Psoas muscle (tissue), 8 donors: ENCODE data around the gene EIF5. TPM values are rescaled to one million over a fixed set of nuclear protein-coding genes. Genes with fewer than 3 reads are reported as not detected.

Source experiments
- ATAC-seq, 4 donors: fragments of 200-7000 bp; cut with Tn5 transposase; one replicate each; pipeline ENCODE4 v1.9.1; 2020; ENCODE audit warnings: moderate library complexity in 3 of 4, mild to moderate bottlenecking in 2 of 4
- DNase-seq, 2 donors: peaks; one replicate each; pipeline ENCODE4 v3.0.0-alpha.2; 2020
- H3K27ac ChIP-seq: fragments of 200-600 bp; one replicate; pipeline ENCODE4 v1.8.0; 2022
- H3K27me3 ChIP-seq, 3 donors: fragments of 200-600 bp in 1 of 3; one replicate each; pipeline versions ENCODE4 v1.6.1 to v1.8.0; 2013 to 2022; ENCODE audit warnings: low read length in 2 of 3, mild to moderate bottlenecking in 2 of 3, moderate library complexity in 1 of 3; ENCODE audit not compliant: insufficient read depth in 3 of 3
- H3K36me3 ChIP-seq, 2 donors: fragments of 200-600 bp in 1 of 2; one replicate each; pipeline versions ENCODE4 v1.6.1 to v1.8.0; 2013 to 2022; ENCODE audit warnings: low read depth in 1 of 2, mild to moderate bottlenecking in 1 of 2, moderate library complexity in 1 of 2; ENCODE audit not compliant: insufficient read depth in 1 of 2
- H3K4me1 ChIP-seq: fragments of 200-600 bp; one replicate; pipeline ENCODE4 v1.8.0; 2022
- H3K4me3 ChIP-seq: fragments of 200-600 bp; one replicate; pipeline ENCODE4 v1.8.0; 2022; ENCODE audit warnings: mild to moderate bottlenecking
- H3K9me3 ChIP-seq: fragments of 200-600 bp; one replicate; pipeline ENCODE4 v1.8.0; 2022
- WGBS, 3 donors: extraction: QIAGEN DNeasy Blood & Tissue Kit; methylation state at CpG; one replicate each; pipeline versions ENCODE4 v1.1.6 to v1.1.7; 2013; 5-methylcytosine and 5-hydroxymethylcytosine counted together
- intact Hi-C, 2 donors: fragments of 100-400 bp; cut with DNase I; formaldehyde crosslinking; loops; one replicate each; pipeline versions ENCODE4 v1.11.0 to v1.14.2; 2022
- polyA plus RNA-seq, 3 donors: library from polyadenylated mRNA; stranded (reverse); fragments of 200-250 nt; gene quantifications; one replicate each; pipeline ENCODE4 v1.2.3, GENCODE V29; 2013
- total RNA-seq, 4 donors: library from RNA; stranded (reverse); fragmentation: NEBNext Ultra II Directional in 2 of 4; extraction: Animal tissue kit (Norgen Biotek cat#: 25700) in 2 of 4; gene quantifications; one replicate each; pipeline versions ENCODE4 v1.2.1 to v1.2.4, GENCODE V29; 2021 to 2023
- TF ChIP-seq, protein P1 (sequence below): fragments of 200-600 bp; IDR thresholded peaks from one replicate; pipeline ENCODE4 v1.8.0; 2022; ENCODE audit warnings: antibody characterized with exemption
- donor health status: healthy with polysubstance abuse.
- donor health status: DM: no; HTN: no; CAD: no; lungs with moderate emphysema.
- donor health status: Bipolar disorder and iron deficiency.
- donor health status: healthy.
- donor health status: DM: yes; HTN: yes; CAD: no.
- donor health status: DM: no; HTN: no; CAD: no.
- donor health status: DM: no; HTN: no; CAD: no.
- donor health status: DM: yes; HTN: yes; CAD: no.

EIF5 gene
- total and polyA plus RNA-seq, 7 donors, result 163 to 535 (median 381) TPM

DNA sequence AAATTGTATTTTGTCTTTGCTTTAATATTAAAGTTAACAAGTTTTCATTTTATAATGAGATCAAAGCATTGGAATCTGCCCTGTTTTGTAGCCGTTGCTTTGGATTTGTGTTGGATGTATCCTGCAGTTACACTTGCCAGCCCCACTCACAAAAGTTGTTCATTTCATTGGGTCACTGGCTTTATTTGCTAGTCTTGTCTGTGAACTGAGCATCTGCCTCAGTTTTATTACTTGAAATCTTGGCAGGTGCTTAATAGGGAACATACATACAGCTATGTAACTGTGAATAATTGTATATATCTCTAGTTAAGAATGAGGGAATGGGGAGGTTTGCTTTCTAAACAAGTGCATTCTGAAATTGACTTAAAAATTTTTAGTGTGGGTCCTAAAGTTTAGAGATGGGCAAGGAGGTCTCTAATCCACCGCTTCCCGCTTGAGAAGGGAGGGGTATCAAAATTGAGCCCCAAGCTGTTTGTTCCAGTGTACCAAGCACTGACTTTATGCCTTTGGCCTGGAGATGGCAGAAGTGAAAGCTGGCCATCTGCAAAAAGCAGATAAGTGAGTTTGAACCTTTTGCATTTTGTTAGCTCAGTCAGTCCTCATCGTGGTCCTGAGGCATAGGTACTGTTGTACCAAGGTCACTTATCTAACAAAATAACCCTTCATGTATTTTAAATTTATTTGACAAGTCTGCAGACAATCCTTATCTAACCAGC is 9.3 kb downstream of the EIF5 start:
- intact Hi-C loops, result no loop called here
- H3K36me3 ChIP-seq, result peaks cover 30 to 69% of the 10 kb centered on the region in 2 donors
- no peaks in the 10 kb centered on the region for H3K9me3 ChIP-seq
- no peaks in the 10 kb centered on the region for H3K27me3 ChIP-seq
- H3K4me3 ChIP-seq, result no peak overlapping the region
- WGBS, 3 donors, result 76 to 84% (median 78%) methylated on average over 4 of the region's 4 CpGs
- H3K27ac ChIP-seq, result no peak overlapping the region
- ATAC-seq (no peak), DNase-seq (no peak)
- TF ChIP-seq, protein P1, sequence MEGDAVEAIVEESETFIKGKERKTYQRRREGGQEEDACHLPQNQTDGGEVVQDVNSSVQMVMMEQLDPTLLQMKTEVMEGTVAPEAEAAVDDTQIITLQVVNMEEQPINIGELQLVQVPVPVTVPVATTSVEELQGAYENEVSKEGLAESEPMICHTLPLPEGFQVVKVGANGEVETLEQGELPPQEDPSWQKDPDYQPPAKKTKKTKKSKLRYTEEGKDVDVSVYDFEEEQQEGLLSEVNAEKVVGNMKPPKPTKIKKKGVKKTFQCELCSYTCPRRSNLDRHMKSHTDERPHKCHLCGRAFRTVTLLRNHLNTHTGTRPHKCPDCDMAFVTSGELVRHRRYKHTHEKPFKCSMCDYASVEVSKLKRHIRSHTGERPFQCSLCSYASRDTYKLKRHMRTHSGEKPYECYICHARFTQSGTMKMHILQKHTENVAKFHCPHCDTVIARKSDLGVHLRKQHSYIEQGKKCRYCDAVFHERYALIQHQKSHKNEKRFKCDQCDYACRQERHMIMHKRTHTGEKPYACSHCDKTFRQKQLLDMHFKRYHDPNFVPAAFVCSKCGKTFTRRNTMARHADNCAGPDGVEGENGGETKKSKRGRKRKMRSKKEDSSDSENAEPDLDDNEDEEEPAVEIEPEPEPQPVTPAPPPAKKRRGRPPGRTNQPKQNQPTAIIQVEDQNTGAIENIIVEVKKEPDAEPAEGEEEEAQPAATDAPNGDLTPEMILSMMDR, result no peak
- H3K4me1 ChIP-seq, result peaks cover 17% of the 10 kb centered on the region

- DNase-seq (no peak), ATAC-seq (no peak)
- Histone ChIP-seq H3K9me3 (no peaks in the 10 kb centered on the region), H3K4me3 (no peak overlapping the region), H3K27ac (no peak overlapping the region), H3K4me1 (peaks cover 17% of the 10 kb centered on the region), H3K27me3 (no peaks in the 10 kb centered on the region), H3K36me3 (peaks cover 28 to 60% of the 10 kb centered on the region in 2 donors)
- 68 to 83% (median 77%) methylated on average over 5 of the region's 5 CpGs for WGBS, 3 donors
- intact Hi-C loops, result no loop called here
- TF ChIP-seq, protein P1, result no peak
Measured at GRCh38 chr14:103343905-103344797, 10.1 kb downstream of the EIF5 start.

DNA sequence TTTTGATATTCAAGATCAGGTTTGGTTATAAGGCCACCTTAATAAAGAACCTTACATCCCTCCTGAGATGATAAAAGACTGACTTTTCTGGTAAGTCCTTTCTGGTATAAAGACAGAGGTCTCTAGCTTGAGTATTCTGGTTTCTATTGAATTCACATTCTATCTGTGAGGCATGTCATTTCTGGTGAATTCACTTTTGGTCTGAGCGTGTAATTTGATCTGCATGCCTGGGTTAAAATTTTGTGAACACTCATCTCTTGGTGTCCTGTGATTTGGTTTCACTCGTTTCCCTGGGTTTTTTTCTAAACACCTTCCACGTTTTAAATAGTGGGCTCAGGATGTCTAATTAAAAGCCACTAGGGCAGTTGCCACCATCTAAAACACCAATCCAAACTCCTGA is 12.2 kb downstream of the EIF5 start:
- DNase-seq, result no peak
- H3K4me1 ChIP-seq, result peaks cover under 1% of the 10 kb centered on the region
- H3K9me3 ChIP-seq, result no peaks in the 10 kb centered on the region
- ATAC-seq, result peak in 2 of 4 donors; percentile 2 to 11
- no peaks in the 10 kb centered on the region for H3K27me3 ChIP-seq
- no peak overlapping the region for H3K4me3 ChIP-seq
- intact Hi-C loops, result no loop called here
- H3K27ac ChIP-seq, result no peak overlapping the region
- H3K36me3 ChIP-seq, result peaks cover 16 to 39% of the 10 kb centered on the region in 2 donors
- WGBS, 3 donors, result 12 to 36% (median 26%) methylated on average over 3 of the region's 3 CpGs
- TF ChIP-seq, protein P1, result no peak

DNA sequence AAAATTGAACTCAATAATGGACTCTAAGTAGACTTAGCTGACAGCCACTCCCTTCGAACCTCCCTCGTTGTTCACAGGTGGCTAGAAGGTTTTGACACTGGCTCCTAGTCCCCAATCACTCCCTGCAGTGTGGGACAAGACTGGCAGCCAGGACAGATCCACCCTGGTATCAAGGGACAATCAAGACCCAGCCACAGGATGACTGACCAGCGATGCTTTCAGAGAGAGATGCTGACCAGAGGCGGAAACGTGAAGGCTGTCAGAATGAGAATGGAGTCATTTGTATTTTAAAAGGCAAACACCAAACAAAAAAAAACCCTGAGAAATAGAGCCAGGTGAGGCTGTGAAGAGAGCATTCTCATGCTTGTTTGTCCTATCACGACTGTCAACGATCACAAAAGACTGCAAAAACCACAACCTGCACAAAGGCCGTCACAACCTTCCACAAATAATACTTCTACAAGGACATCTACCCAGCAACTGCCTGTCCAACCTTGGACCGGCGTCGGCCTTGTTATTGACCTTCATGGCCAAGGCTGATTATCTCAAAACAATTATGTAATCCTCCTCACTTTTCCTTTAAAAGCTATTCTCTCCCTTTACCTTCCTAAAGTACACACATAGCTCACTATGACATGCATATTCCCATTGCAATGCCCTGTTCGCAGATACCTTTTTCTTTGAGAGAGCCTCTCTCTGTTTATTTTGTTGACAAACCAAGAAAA is 13.2 kb downstream of the EIF5 start:
- Histone ChIP-seq H3K36me3 (peaks cover 13 to 29% of the 10 kb centered on the region in 2 donors), H3K27ac (no peak overlapping the region), H3K27me3 (no peaks in the 10 kb centered on the region), H3K4me3 (no peak overlapping the region), H3K4me1 (no peaks in the 10 kb centered on the region), H3K9me3 (no peaks in the 10 kb centered on the region)
- 46 to 57% (median 55%) methylated on average over 12 of the region's 12 CpGs for WGBS, 3 donors
- TF ChIP-seq, protein P1, result no peak
- intact Hi-C loops, result no loop called here
- no peak for DNase-seq
- peak; percentile 21 to 36 (median 27) for ATAC-seq
